ENCODE results near the gene EFCAB8. TPM values are rescaled to one million over a fixed set of nuclear protein-coding genes. Genes with fewer than 3 reads are reported as not detected.

The EFCAB8 gene
- total RNA-seq, 1 donor from 2014 or later = 0.96 TPM

- DNase-seq (ENCODE audit: low spot score) = no peak
These were observed 126.1 kb downstream of the EFCAB8 start for GRCh38 chr20:32984631-32985354.

GRCh38 chr20:32985596-32985995, 126.9 kb downstream of the EFCAB8 start:
- no peak for DNase-seq (ENCODE audit: low spot score)

- DNase-seq (ENCODE audit: low spot score) = no peak
These were observed 127.7 kb downstream of the EFCAB8 start for GRCh38 chr20:32986331-32986966.

- no peak for DNase-seq (ENCODE audit: low spot score)
These were observed 128.5 kb downstream of the EFCAB8 start for GRCh38 chr20:32987044-32987825.

GRCh38 chr20:32988008-32988407, 129.3 kb downstream of the EFCAB8 start:
- no peak for DNase-seq (ENCODE audit: low spot score)

- DNase-seq (ENCODE audit: low spot score) = no peak
These were observed 131.0 kb downstream of the EFCAB8 start for GRCh38 chr20:32989507-32990283.

GRCh38 chr20:32990426-32990825, 131.7 kb downstream of the EFCAB8 start:
- no peak for DNase-seq (ENCODE audit: low spot score)

- DNase-seq (ENCODE audit: low spot score) = no peak
These were observed 132.7 kb downstream of the EFCAB8 start for GRCh38 chr20:32991383-32991782.

- no peak for DNase-seq (ENCODE audit: low spot score)
These were observed 133.3 kb downstream of the EFCAB8 start for GRCh38 chr20:32991792-32992641.

GRCh38 chr20:32993496-32994050, 134.8 kb downstream of the EFCAB8 start:
- no peak for DNase-seq (ENCODE audit: low spot score)

GRCh38 chr20:32995802-32996201, 137.1 kb downstream of the EFCAB8 start:
- no peak for DNase-seq (ENCODE audit: low spot score)

- DNase-seq (ENCODE audit: low spot score) = no peak
These were observed 138.7 kb downstream of the EFCAB8 start for GRCh38 chr20:32997431-32997830.

- DNase-seq (ENCODE audit: low spot score) = peak; percentile 52
These were observed 141.0 kb downstream of the EFCAB8 start for GRCh38 chr20:32999603-33000250.

GRCh38 chr20:33000802-33001466, 142.2 kb downstream of the EFCAB8 start:
- no peak for DNase-seq (ENCODE audit: low spot score)

- DNase-seq (ENCODE audit: low spot score) = no peak
These were observed 143.5 kb downstream of the EFCAB8 start for GRCh38 chr20:33002087-33002808.

GRCh38 chr20:33004141-33004751, 145.5 kb downstream of the EFCAB8 start, which contains the start of gene SUN5:
Gene SUN5 (minus strand): TSS chr20:33004433. CDS start chr20:33004340, 93 bp downstream.
- DNase-seq (ENCODE audit: low spot score) = no peak

GRCh38 chr20:33005132-33005566, 146.4 kb downstream of the EFCAB8 start:
- no peak for DNase-seq (ENCODE audit: low spot score)

Measured in umbilical cord (tissue), 2 donors.